ENCODE results near the gene ABI3.

Gene ABI3

GRCh38 chr17:49197346-49197998, 13.0 kb upstream of the ABI3 start:
- no peak for DNase-seq (ENCODE audit: low spot score)

DNA sequence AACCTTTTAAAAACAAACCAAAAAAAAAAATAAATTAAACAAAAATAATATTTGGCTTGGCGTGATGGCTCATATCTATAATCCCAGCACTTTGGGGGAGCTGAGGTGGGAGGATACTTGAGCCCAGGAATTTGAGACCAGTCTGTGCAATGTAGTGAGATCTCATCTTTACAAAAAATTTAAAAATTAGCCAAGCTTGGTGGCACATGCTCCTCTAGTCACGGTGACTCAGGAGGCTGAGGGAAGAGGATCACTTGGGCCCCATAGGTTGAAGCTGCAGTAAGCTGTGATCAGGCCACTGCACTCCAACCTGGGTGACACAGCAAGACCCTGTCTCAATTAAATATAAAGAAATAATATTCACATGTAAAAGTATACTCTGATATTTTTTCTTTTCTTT, 12.3 kb upstream of the ABI3 start:
- DNase-seq (ENCODE audit: low spot score) = no peak

DNA sequence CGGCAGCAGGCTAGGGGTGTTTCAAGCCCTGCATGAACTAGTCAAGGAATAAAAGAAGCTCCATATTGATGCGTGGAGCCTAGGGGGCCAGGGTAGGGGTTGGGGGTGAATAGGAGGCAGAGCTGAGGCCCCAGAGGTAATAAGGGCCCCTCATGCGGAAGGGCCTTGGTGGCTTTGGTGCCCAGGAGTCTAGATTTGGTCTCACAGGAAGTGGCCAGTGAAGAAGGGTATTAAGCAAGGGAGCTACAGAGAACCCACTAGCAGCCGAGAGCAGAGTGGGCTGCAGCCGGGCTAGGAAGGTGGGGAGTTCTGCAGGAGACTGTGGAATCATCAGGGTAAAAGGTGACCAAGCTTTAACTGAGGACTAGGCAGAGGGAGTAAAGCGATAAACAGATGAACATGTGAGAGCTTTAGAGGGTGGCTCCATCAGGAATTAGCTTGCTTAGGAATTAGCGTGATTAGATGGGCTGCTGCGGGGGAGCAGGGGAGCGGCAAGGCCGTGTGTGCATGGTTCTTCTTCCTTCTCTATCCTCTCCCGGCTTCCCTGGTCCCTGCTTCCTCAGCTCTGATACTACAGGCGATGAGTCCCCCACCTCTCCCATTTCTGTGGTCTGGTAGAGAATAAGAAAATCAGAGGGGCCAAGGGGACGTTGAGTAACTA, 10.0 kb upstream of the ABI3 start:
- DNase-seq (ENCODE audit: low spot score) = no peak

DNA sequence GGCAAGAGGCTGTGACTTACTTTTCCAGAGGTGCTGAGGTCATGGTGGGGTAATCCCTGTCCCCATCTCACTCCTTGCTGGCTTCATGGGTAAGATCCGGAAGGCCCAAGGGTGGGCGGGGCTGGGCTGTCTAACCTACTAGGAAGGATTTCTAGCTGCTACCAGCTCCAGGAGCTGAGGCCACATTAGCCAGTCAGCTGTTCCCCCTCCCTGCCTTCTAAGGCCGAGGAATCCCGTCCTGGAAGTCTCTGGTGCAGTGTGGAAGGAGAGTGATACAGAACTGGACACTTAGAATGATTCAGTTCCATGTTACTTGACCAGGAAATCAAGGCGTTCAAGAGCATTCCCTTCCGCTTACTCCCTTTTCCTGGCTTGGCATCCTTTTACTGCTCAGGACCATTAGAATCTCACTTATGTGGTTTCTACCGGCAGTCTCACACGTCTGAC, 9.0 kb upstream of the ABI3 start:
- no peak for DNase-seq (ENCODE audit: low spot score)

DNA sequence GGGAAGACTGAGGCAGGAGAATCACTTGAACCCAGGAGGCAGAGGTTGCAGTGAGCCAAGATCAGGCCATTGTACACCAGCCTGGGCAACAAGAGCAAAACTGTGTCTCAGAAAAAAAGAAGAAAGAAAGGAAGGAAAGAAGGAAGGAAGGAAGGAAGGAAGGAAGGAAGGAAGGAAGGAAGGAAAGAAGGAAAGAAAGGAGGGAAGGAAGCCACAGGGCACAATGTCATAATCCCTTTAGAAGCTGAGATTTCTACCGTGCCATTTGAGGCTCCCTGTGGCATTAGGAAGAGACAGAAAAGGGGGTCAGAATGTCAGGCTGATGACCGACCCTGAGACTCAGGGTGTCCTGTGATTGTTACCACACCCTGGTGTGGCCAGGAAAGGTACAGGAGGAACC, 6.7 kb upstream of the ABI3 start:
- no peak for DNase-seq (ENCODE audit: low spot score)

DNA sequence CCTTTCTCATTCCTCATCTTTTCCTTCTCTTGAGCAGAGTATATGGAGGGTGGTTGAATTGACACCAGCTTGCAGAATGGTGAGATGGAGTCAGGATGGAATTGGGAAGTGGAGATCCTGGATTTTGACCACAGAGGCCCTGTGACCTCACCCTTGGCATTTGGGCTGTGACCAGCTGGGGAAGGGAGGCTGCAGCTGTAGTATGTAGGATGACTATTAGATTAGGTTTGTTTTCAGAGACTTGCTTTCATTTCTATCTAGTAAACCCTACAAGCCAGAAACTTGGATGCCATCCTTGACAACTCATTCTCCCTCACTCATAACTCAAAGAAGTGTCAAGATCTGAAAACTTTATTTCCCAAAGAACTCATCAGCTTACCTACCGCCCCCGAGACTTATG, 6.0 kb upstream of the ABI3 start:
- no peak for DNase-seq (ENCODE audit: low spot score)

GRCh38 chr17:49209061-49209571, 1.4 kb upstream of the ABI3 start:
- no peak for DNase-seq (ENCODE audit: low spot score)

DNA sequence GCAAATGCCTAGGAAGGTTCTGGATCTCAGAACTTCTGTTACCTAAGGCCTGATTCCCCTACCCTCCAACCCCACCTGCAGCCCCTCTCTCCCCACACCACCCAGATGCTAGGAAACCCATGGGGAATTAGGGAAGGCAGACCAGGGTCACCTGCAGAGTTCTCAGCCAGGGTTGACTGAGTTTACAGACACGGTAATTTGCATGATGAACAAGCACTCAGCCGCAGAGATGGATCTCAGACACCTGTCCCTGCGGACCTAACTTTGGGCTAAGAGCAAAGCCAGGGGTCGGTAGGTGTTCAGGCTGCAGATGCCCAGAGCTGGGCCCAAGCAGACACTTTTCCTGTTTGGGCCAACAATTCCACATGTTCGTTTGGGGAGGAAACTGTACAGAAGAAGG, 2.9 kb downstream of the ABI3 start:
- no peak for DNase-seq (ENCODE audit: low spot score)

- DNase-seq (ENCODE audit: low spot score) = no peak
Measured at GRCh38 chr17:49213847-49214246, 3.3 kb downstream of the ABI3 start.

- no peak for DNase-seq (ENCODE audit: low spot score)
Measured at GRCh38 chr17:49214676-49215360, 4.3 kb downstream of the ABI3 start.

GRCh38 chr17:49216482-49216881, 6.0 kb downstream of the ABI3 start:
- DNase-seq (ENCODE audit: low spot score) = no peak

- peak; percentile 66 for DNase-seq (ENCODE audit: low spot score)
Measured at GRCh38 chr17:49216953-49217650, 6.6 kb downstream of the ABI3 start.

- peak; percentile 76 for DNase-seq (ENCODE audit: low spot score)
Measured at GRCh38 chr17:49217651-49218413, 7.3 kb downstream of the ABI3 start.

- no peak for DNase-seq (ENCODE audit: low spot score)
Measured at GRCh38 chr17:49218941-49219913, 8.7 kb downstream of the ABI3 start.

DNA sequence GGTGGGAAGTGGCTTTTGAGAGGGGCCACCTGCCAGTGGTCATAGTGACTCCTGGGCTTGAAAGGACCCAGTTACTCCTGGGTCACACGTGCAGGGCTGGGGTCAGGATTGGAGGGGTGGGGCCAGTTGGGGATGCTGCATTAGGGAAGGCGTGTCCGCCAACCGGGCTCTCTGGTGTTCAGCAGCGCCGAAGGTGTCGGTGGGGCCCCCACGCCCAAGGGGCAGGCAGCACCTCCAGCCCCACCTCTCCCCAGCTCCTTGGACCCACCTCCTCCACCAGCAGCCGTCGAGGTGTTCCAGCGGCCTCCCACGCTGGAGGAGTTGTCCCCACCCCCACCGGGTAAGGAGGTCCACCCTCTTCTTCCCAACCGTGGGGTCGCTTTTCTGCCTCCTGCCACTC, 9.5 kb downstream of the ABI3 start:
- DNase-seq (ENCODE audit: low spot score) = no peak

- no peak for DNase-seq (ENCODE audit: low spot score)
Measured at GRCh38 chr17:49223168-49223516, 12.6 kb downstream of the ABI3 start.

DNA sequence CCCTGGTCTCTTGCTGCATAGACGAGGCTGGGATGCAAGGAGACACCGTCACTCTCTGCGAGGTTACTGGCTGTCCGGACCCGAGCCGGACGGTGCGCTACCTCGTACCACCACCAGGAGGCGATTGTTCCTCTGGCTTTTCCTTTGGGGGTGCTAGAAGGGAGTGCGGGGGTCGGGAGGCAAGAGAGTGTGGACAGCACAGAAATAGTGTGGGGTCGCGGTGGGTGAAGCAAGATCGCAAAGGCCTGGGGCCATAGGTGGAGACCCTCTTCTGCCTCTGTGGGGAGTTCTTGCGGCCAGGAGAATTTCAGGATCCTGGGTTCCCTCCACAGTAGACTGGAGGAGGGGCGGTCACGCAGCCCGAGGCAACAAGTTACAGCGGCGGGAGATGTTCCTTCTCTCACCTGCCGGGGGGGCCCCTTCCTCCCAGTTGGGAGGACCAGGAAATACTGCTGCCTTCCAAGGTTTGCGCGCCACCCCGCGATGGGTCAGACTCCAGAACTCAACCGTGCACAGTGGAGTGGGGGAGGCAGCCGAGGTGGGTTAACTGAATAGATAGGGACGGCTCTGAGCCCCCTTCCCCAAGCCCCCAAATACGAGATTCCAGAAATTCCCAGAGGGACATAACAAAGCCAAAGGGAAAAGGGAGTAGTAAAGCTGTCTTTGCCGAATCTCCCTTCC, 13.2 kb downstream of the ABI3 start:
- peak; percentile 47 for DNase-seq (ENCODE audit: low spot score)

GRCh38 chr17:49224198-49224996, 13.9 kb downstream of the ABI3 start:
- no peak for DNase-seq (ENCODE audit: low spot score)

DNA sequence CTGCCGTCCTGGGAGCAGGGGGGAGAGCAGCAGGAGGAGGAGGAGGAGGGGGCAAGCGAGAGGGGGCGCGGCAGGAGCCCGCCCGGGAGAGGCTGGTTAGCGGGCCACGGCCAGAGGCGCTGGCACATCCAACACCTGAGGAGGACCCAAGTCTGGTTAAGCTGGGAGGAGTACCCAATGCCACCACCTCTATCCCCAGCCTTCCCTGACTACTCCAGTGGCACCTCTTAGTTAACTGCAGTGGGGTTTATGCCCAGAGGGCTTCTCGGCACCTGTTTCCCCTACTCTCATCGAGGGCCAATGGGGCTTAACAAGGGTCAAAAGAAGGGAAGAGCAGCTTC, 14.5 kb downstream of the ABI3 start:
- no peak for DNase-seq (ENCODE audit: low spot score)
